DMS114 treated with DMSO at 0.1 percent for 48 hours (cell line): ENCODE data around the gene PPP1R10.

Source experiments
- DNase-seq: peaks from one replicate; lab custom pipeline; 2025; ENCODE audit not compliant: unreplicated experiment; lab: John Stamatoyannopoulos, UW

The PPP1R10 gene

DNA sequence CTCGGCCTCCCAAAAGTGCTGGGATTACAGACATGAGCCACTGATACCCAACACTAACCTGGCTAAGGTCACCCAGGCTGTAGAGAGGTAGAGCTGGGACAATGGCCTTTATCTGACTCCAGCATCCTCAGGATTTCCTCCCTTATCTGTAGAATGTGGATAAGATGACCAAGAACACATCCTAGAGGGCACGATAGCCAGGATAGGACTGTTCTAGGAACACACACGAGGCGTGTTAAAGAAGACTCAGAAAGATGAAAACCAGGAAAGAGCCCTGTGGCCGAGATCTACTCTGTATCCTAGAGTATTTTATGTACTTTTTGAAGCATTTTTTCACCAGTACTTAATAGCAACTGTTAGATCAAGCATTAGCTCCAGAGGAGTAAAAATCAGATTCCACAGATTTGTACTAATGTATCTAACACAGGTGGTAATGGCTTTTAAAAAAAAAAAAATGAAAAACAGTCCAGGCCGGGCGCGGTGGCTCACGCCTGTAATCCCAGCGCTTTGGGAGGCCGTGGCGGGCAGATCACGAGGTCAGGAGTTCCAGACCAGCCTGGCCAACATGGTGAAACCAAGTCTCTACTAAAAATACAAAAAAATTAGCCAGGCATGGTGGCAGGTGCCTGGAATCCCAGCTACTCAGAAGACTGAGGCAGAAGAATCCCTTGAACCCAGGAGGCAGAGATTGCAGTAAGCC, 17.3 kb downstream of the PPP1R10 start:
- no peak for DNase-seq

DNA sequence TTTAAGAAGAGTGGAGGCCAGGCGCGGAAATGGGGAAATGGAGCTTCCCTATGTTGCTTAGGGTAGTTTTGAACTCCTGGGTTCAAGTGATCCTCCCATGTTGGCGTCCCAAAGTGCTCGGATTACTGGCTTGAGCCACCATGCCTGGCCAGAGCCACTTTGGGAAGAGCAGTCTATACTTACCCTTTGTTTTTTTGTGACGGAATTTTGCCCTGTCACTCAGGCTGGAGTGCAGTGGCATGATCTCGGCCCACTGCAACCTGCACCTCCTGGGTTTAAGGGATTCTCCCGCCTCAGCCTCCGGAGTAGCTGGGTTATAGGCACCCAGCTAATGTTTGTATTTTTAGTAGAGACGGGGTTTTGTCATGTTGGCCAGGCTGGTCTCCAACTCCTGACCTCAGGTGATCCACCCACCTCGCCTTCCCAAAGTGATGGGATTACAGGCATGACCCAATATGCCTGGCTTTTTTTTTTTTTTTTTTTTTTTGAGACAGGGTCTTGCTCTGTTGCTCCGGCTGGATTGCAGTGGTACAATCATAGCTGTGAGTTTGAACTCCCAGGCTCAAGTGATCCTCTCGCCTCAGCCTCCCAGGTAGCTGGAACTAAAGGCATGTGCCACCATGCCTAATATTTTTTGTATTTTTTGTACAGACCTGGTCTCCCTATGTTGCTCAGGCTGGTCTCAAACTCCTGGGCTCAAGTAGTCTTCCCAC, 18.0 kb downstream of the PPP1R10 start:
- no peak for DNase-seq

DNA sequence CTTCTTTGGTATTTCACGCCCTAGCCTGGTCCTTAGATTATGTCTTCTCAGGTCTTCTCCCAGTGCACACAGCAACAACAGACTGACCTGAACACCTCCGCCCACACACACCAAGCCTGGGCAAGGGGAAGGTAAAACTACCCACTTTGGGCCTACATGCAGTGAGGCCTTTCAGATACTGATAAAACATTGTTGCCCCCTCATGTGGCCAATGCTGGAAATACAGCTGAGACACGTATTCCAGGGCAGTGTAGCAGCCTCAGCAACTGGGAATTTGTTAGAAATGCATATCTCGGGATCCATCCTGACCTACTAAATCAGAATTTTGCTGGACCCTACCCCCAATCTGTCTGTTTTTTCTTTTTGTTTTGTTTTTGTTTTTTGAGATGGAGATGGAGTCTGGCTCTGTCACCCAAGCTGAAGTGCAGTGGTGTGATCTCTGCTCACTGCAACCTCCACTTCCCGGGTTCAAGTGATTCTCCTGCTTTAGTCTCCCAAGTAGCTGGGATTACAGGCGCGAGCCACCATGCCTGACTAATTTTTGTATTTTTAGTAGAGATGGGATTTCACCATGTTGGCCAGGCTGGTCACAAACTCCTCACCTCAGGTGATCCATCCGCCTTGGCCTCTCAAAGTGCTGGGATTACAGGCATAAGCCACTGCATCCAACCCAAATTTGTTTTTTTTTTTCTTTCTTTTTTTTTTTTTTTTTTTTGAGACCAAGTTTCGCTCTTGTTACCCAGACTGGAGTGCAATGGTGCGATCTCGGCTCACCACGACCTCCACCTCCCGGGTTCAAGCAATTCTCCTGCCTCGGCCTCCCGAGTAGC, 19.5 kb downstream of the PPP1R10 start:
- DNase-seq = peak; percentile 76

DNA sequence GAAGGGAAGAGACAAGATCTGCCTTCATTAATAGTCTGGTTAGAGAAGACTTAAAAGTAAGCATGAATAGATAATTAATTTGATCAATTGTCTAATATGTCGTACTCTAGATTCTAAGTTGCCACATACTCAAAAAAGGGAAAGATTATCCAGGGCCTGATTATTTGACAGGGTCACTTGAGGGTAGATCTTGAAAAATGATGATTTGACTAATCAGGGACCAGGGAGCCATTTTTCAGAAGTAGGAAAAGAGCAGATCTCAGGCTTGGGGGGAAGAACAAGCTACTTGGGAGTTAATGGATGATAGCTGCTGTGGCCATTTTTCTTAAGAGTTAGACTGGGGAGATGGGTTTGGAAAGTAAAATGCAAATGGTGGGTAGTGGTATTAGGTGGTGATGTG, 24.8 kb downstream of the PPP1R10 start:
- DNase-seq = no peak

DNA sequence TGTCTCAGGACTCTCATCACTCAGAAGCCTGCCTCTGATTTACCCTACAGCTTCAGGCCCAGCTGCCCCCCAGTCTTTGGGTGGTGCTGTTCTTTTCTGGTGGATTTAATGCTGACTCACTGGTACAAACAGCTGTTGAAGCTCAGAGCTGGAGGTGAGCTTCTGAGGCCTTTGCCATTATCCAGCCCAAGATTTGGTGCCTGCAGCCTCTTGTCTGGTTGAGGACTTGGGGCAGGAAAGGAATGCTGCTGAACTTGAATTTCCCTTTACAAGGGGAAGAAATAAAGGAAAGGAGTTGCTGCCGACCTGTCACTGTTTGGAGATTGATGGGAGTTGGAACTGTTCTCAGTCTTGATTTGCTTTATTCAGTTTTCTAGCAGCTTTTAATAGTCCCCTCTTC, 26.0 kb downstream of the PPP1R10 start:
- no peak for DNase-seq

DNA sequence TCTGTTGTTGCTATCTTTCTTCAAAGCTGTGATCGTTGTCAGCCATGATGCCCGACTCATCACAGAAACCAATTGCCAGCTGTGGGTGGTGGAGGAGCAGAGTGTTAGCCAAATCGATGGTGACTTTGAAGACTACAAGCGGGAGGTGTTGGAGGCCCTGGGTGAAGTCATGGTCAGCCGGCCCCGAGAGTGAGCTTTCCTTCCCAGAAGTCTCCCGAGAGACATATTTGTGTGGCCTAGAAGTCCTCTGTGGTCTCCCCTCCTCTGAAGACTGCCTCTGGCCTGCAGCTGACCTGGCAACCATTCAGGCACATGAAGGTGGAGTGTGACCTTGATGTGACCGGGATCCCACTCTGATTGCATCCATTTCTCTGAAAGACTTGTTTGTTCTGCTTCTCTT, 26.5 kb downstream of the PPP1R10 start:
- no peak for DNase-seq

DNA sequence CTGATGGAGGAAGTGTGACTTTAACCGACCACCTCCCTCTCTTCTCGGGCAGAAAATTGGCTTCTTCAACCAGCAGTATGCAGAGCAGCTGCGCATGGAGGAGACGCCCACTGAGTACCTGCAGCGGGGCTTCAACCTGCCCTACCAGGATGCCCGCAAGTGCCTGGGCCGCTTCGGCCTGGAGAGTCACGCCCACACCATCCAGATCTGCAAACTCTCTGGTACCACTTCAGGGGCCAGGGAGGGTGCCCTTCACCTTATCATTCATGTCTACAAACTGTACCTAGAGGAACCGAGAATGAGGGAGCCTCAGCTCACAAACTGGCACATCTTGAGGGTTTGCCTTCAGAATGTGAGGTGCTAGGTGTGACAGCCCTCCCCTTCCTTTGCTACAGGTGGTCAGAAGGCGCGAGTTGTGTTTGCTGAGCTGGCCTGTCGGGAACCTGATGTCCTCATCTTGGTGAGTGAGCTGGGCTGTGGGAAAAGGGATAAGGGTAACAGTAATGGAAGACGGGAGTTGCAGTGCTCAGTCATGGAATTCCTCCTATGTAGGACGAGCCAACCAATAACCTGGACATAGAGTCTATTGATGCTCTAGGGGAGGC, 27.2 kb downstream of the PPP1R10 start:
- no peak for DNase-seq

DNA sequence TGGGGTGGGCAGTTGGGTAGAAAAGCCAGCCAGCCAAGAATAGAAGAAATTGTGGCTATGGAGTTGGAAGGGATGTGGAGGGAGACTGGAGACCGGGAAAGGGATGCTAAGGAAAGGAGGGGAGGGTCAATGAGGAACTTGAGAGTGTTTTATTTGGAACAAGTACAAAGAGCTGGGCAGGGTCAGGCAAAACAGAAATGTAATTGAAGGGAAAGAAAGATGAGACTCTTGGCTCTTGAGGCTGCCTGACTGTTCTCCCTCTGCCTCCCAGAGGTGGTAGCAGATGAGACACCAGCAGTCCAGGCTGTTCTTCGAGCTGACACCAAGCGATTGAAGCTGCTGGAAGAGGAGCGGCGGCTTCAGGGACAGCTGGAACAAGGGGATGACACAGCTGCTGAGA, 33.1 kb downstream of the PPP1R10 start:
- no peak for DNase-seq

DNA sequence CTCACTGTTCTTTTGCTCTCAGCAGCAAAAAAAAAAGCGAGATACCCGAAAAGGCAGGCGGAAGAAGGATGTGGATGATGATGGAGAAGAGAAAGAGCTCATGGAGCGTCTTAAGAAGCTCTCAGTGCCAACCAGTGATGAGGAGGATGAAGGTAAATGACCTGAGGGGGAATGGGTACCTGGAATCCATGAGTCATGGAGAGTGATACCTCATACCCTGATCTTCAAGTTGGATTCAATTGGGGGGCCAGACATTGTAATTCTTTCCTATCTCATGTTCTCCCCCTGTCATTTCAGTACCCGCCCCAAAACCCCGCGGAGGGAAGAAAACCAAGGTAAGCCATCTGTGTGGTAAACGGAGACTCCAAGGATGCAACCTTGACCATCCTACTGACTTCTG, 39.0 kb downstream of the PPP1R10 start:
- no peak for DNase-seq

DNA sequence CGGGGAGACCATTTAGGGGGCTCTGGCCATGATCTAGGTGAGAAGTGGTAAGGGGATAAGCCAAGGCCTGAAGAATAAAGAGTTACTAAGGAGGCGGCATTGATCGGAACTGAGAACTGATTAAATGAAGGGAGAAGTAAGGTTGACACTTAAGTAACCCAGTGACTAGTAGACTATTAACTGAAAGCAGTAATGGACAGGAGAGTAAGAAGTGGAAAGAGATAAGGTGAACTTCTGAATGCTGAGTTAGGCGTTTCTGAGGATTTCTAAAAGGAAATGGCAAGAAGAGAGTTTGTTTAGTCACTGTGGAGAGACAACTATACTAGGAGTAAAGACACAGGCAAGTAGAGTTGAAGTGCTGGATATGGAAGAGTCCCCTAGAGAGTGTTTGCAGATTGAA, 43.9 kb downstream of the PPP1R10 start:
- DNase-seq = no peak

DNA sequence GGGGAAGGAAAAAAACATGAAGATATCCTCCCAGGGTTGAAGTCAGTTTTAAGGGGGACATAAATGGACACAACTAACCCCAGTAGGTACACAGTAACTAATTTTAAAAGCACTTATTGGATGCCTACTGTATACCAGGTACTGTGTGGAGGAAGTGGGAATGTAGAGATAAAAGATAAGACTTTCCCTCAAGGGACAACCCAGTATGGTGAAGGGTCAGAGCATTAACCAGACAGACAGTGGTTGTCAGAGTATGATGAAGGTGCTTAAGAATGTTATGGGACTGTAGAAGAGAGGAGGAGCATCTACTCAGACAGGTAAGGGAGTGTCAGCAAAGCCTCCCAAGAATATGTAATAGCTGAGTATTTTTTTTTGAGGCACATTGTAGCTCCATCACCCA, 44.9 kb downstream of the PPP1R10 start:
- DNase-seq = no peak

DNA sequence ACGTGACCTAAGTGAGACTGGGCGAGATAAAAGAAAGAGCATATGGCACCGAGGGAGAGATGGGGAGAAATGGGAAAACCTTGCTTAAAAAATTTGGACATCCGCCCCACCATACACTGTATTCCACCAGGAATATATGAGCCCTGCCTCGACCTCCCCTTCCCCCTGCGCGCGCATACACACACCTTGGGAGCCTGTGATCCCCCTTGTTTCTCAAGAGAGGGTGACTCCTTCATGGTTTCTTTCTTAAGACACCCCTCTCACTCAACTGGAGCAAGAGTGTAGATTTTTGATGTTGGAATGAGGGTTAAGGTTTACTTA, 45.3 kb downstream of the PPP1R10 start:
- no peak for DNase-seq

DNA sequence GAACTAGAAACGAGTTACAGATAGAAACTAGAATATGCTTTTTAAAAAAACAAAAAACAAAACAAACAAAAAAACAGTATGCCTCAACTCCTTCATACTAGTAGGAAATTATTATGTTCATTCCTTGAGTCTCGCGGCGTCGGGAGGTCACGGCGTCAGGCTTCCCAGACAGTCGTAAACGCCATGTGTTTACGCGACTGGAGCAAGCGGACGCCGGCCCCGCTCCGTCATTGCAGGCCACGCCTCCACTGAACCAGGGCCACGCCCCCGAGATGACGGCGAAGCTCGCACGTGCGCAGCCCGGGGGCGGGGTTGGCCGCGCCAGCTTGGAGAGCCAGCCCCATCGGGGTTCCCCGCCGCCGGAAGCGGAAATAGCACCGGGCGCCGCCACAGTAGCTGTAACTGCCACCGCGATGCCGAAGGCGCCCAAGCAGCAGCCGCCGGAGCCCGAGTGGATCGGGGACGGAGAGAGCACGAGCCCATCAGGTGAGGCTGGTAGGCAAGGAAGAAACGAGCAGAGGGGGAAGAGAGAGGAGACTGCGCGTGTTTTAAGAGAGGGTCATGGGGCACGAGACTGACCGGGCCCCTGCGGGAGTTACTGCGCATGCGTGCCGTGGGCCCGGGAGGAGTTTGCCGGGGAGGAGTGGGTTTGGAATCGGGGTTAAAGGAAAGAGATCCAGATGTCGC, 45.8 kb downstream of the PPP1R10 start, which contains the start of gene ABCF1:
ABCF1 (plus strand) TSS at position 368 of the 687 bp plus-strand sequence; CDS start at position 414, 46 bp downstream.
- peak; percentile 96 for DNase-seq

DNA sequence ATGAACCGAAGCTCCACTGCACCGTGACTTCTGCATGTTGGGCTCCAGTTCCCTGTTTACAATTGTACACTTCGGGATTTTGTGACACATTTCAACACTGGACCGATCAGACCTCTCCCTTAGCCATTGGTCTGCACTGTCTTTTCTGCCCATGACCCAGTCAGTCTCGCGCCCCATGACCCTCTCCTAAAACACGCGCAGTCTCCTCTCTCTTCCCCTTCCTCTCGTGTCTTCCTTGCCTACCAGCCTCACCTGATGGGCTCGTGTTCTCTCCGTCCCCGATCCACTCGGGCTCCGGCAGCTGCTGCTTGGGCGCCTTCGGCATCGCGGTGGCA, 46.3 kb downstream of the PPP1R10 start:
- DNase-seq = peak; percentile 59

DNA sequence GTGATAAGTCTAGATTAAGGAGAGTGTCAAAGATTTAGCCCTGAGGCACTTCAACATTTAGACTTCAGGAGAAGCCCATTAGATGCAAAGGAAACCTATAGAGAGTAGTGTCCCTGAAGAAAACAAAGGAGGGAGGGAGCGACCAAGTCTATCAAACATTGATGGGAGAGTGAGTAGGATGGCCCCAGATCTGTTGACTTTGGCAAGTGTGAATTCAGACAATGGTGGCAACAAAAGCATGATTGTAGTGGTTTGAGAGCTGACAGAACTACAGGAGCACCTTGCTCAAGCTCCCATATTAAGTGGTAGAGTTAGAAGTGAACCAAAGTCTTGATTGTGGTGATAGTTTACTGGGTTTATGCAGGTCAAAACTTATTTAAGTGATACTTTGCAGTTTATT, 46.8 kb downstream of the PPP1R10 start:
- DNase-seq = no peak

DNA sequence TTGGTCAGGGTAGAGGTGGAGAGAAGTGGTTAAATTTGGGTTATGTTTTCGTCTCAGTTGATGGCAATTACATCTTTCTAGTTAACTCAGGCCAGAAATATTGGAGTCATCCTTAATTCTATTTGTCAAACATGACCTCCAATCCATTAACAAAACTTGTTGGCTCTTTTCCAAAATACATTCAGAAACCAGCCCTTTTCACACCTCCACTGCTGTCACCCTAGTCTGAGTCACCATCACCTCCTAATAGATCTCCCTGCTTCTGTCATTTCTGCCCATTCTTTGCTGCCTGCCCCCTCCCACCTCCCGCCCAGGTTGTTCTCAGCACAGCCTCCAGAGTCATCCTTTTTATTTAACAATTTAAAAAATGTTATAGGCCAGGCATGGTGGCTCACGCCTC, 48.8 kb downstream of the PPP1R10 start:
- no peak for DNase-seq

DNA sequence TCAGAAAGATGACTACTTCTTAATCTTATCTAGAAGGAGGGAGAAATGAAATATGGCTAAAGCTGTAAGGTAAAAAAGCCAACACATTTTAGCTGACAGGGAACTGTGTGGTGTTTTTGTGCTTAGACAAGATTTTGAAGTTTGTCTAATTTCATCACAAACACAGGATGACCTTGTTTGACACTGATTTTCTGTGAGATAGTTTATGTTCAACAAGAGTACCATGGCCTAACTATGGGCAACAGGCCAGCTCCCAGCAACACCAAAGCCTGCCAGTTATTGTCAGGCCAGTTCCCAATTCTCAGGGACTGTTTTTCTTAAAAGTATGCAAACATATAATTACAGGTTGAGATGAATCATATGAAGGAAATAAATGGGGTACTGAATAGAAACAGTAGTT, 51.3 kb downstream of the PPP1R10 start:
- no peak for DNase-seq

DNA sequence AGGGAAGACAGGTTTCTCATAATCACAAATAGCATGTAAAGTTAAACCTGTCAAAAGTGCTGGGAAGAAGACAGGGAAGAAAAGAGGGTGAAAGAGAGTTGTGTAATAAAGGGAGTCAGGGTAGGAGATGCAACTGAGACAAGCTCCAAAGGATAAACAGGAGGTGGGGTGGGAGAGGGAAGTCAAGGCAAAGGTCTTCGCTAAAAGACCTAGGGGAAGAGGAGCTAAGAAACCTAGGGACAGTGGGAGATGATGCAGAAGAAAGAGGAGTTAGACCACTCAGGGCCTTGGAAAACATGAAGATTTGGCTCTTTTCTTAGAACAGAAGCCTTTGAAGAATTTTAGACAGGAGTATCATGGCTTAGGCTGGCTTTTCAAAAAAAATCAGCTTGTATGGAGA, 52.9 kb downstream of the PPP1R10 start:
- no peak for DNase-seq

DNA sequence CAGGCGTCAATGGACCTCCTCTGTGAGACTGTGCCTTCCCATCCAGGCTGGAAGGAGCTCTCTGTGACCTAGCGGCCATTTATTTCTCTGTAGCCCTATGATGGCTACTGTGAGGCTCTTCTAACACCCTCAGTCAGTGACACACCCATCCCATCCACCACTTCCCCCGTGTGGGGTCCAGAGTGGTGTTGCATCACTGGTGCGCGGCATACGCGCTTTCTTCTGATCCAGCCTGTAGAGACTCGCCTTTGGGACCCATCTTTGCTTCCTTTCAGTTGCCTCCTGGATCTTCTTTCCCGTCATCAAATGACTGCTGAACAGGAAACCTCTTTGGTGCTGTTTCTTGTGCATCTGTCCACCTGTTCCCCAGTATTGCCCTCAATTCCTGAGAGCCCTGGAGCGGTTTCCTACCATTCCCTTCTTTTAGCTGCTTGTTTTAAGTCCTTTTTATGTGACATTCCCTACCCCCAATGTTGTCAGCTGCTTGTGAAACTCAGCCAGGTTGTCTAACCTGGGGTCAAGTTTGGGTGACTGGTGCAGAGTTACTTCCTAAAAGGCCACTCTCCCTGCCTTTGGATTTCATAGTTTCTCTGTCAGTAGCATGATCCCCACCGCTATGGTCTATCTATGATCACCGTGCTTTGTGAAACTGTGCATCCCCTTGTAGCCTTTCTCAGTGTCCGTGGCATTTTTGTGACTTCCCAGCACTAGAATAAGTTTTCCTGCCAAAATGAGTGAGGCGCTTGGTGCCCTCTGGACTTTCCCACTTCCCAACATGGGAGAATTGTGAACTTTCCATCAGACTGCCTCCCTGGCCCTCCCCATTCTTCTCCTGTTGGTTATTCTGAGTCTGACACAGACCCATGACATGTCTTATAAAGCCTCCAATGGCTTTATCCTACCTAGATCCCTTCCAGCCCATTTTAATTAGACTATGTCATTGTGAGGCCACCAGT, 54.3 kb downstream of the PPP1R10 start:
- DNase-seq = no peak

DNA sequence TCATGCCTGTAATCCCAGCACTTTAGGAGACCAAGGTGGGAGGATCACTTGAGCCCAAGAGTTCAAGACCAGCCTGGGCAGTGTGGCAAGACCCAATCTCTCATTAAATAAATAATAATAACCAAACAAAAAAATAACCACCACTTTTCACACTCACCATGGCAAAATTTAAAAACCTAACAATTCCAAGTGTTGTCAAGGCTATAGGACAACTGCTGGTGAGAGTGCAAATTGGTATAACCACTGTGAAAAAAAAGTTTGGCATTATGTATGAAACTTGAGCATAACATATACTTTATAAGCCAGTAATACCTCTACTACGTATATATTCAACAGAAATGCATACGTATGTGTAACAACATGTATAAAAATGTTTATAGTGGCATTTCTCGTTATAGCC, 56.1 kb downstream of the PPP1R10 start:
- DNase-seq = no peak
